HCT116 (cell line): ENCODE data around the gene GPR37. TPM values are rescaled to one million over a fixed set of nuclear protein-coding genes. Genes with fewer than 3 reads are reported as not detected.

Experiments
- ATAC-seq: fragments of 200-7000 bp; cut with Tn5 transposase; 2 replicates; pipeline ENCODE4 v1.9.1; 2020; ENCODE audit warnings: mild to moderate bottlenecking, moderate library complexity
- BruUV-seq: library from RNA; stranded (reverse); fragments of 400-500 nt; replicated peaks from 2 replicates; lab custom pipeline; 2021; lab: Mats Ljungman, UMichigan
- CTCF ChIA-PET: fragments of 300-600 bp; sonication (Branson Sonifier 250); formaldehyde crosslinking; loops from one replicate; lab custom pipeline; 2021; ENCODE audit warnings: antibody characterized with exemption; lab: Charles Lee
- POLR2A ChIA-PET: fragments of 300-600, 350-600 bp; sonication (Branson Sonifier 250); formaldehyde crosslinking; loops from one replicate; lab custom pipeline; 2021; ENCODE audit warnings: antibody characterized with exemption; lab: Charles Lee
- RAD21 ChIA-PET, 2 experiments: fragments of 300-600 bp; sonication (Branson Sonifier 250); formaldehyde crosslinking; loops; one replicate each; lab custom pipeline; 2023; ENCODE audit warnings: low total read pairs in 2 of 2; ENCODE audit not compliant: uncharacterized antibody in 2 of 2, unreplicated experiment in 2 of 2, low non-redundant PET in 1 of 2; lab: Charles Lee
- DNase-seq: peaks from one replicate; pipeline ENCODE4 v3.0.0-alpha.2; 2010; ENCODE audit warnings: low read depth, low spot score
- H2AFZ ChIP-seq: fragments of 200-600 bp; shearing (Covaris generic), sonication (generic); 2 replicates; pipeline ENCODE4 v1.6.1; 2017; ENCODE audit warnings: low read depth, mixed run types, mixed read lengths, antibody characterized with exemption, low read length; ENCODE audit not compliant: poor library complexity, severe bottlenecking
- H3K27ac ChIP-seq: 2 replicates; pipeline ENCODE4 v1.5.1; 2012; ENCODE audit warnings: low read depth, low read length
- H3K27me3 ChIP-seq: fragments of 200-600 bp; sonication (generic); 2 replicates; pipeline ENCODE4 v1.6.1; 2016; ENCODE audit warnings: mixed run types, low read length, mixed read lengths; ENCODE audit not compliant: insufficient read depth
- H3K36me3 ChIP-seq, 2 experiments: fragments of 200-500 bp in 1 of 2; fragments of 200-600 bp in 1 of 2; sonication (Bioruptor generic) in 1 of 2; sonication (generic) in 1 of 2; 2 replicates each; pipeline versions ENCODE4 v1.5.1 to v1.6.1; 2014 to 2016; ENCODE audit warnings: low read length in 2 of 2, inconsistent platforms in 1 of 2, mixed read lengths in 1 of 2, mixed run types in 1 of 2; ENCODE audit not compliant: insufficient read depth in 2 of 2, control insufficient read depth in 1 of 2
- H3K4me1 ChIP-seq, 2 experiments: fragments of 200-600 bp in 1 of 2; sonication (generic) in 1 of 2; 2 replicates each; pipeline versions ENCODE4 v1.5.1 to v1.6.1; 2012 to 2017; ENCODE audit warnings: low read length in 2 of 2, inconsistent platforms in 1 of 2, mild to moderate bottlenecking in 1 of 2, mixed read lengths in 1 of 2, mixed run types in 1 of 2, moderate library complexity in 1 of 2; ENCODE audit not compliant: insufficient read depth in 2 of 2, control insufficient read depth in 1 of 2
- H3K4me2 ChIP-seq: fragments of 200-600 bp; sonication (generic); 2 replicates; pipeline ENCODE4 v1.6.1; 2017; ENCODE audit warnings: mixed run types, low read length, mixed read lengths
- H3K4me3 ChIP-seq, 2 experiments: fragments of 200-600 bp in 1 of 2; sonication (generic) in 1 of 2; replicated peaks in 1 of 2; 2 replicates each; pipeline ENCODE4 v1.5.1; 2011 to 2016; ENCODE audit warnings: low read length in 2 of 2, control low read depth in 1 of 2, low read depth in 1 of 2, mild to moderate bottlenecking in 1 of 2, mixed read lengths in 1 of 2, mixed run types in 1 of 2
- H3K79me2 ChIP-seq: fragments of 200-600 bp; sonication (generic); 2 replicates; pipeline ENCODE4 v1.6.1; 2017; ENCODE audit warnings: mild to moderate bottlenecking, mixed run types, low read length, moderate library complexity, mixed read lengths; ENCODE audit not compliant: insufficient read depth
- H3K9ac ChIP-seq: fragments of 200-600 bp; sonication (generic); 2 replicates; pipeline ENCODE4 v1.6.1; 2016; ENCODE audit warnings: low read length, mixed read lengths
- H3K9me2 ChIP-seq: fragments of 200-600 bp; sonication (generic), shearing (Covaris generic); 2 replicates; pipeline ENCODE4 v1.6.1; 2017; ENCODE audit warnings: mixed run types, mild to moderate bottlenecking, moderate library complexity; ENCODE audit not compliant: insufficient read depth
- H3K9me3 ChIP-seq, 2 experiments: fragments of 200-500 bp in 1 of 2; fragments of 200-600 bp in 1 of 2; sonication (Bioruptor generic) in 1 of 2; sonication (generic) in 1 of 2; 2 replicates each; pipeline ENCODE4 v1.6.1; 2014 to 2017; ENCODE audit warnings: low read length in 2 of 2, mixed read lengths in 2 of 2, inconsistent platforms in 1 of 2, low read depth in 1 of 2, mild to moderate bottlenecking in 1 of 2, mixed run types in 1 of 2, moderate library complexity in 1 of 2; ENCODE audit not compliant: control insufficient read depth in 1 of 2, insufficient read depth in 1 of 2
- H4K20me1 ChIP-seq: fragments of 200-600 bp; sonication (generic), shearing (Covaris generic); 2 replicates; pipeline ENCODE4 v1.6.1; 2017; ENCODE audit warnings: mixed run types, mild to moderate bottlenecking, moderate library complexity; ENCODE audit not compliant: insufficient read depth
- CEBPB ChIP-seq: IDR thresholded peaks from 2 replicates; pipeline ENCODE4 v1.6.1; 2012; ENCODE audit warnings: low read depth
- EZH2phosphoT487 ChIP-seq: fragments of 200-600 bp; IDR thresholded peaks from 2 replicates; pipeline ENCODE4 v1.6.1; 2018; ENCODE audit warnings: antibody characterized with exemption, borderline replicate concordance
- JUND ChIP-seq: IDR thresholded peaks from 2 replicates; pipeline ENCODE4 v1.6.1; 2012
- POLR2A ChIP-seq: IDR thresholded peaks from 2 replicates; pipeline ENCODE4 v1.7.0; 2011; ENCODE audit warnings: borderline replicate concordance; ENCODE audit not compliant: insufficient read depth, insufficient read length; ENCODE audit errors: extremely low read depth
- POLR2AphosphoS5 ChIP-seq: IDR thresholded peaks from 2 replicates; pipeline ENCODE4 v1.6.1; 2011; ENCODE audit warnings: mild to moderate bottlenecking, low read depth, low read length, moderate library complexity
- RAD21 ChIP-seq: IDR thresholded peaks from 2 replicates; pipeline ENCODE4 v1.6.1; 2012; ENCODE audit warnings: low read depth, mild to moderate bottlenecking
- SIN3A ChIP-seq: IDR thresholded peaks from 2 replicates; pipeline ENCODE4 v1.6.1; 2012; ENCODE audit warnings: low read depth
- SP1 ChIP-seq: IDR thresholded peaks from 2 replicates; pipeline ENCODE4 v1.6.1; 2012; ENCODE audit warnings: low read depth
- SRF ChIP-seq: IDR thresholded peaks from 2 replicates; pipeline ENCODE4 v1.6.1; 2012; ENCODE audit warnings: low read depth
- TCF7L2 ChIP-seq: IDR thresholded peaks from 2 replicates; pipeline ENCODE4 v1.7.0; 2011; ENCODE audit warnings: borderline replicate concordance, inconsistent platforms; ENCODE audit not compliant: insufficient read depth, insufficient read length; ENCODE audit errors: extremely low read depth
- YY1 ChIP-seq: IDR thresholded peaks from 2 replicates; pipeline ENCODE4 v1.6.1; 2011; ENCODE audit warnings: low read length, low read depth, moderate library complexity, mild to moderate bottlenecking; ENCODE audit not compliant: insufficient replicate concordance; ENCODE audit errors: extremely low read depth
- ZFX ChIP-seq: fragments of 450-650 bp; IDR thresholded peaks from 2 replicates; pipeline ENCODE4 v1.6.1; 2017
- ZNF274 ChIP-seq: fragments of 200-500 bp; sonication (Bioruptor generic); IDR thresholded peaks from 2 replicates; pipeline ENCODE4 v1.6.1; 2014; ENCODE audit warnings: mild to moderate bottlenecking, low read depth, low read length, inconsistent platforms
- intact Hi-C: fragments of 100-400 bp; cut with micrococcal nuclease; formaldehyde crosslinking; loops from 2 replicates; pipeline ENCODE4 v1.10.0; 2022
- total RNA-seq: library from RNA; stranded (reverse); gene quantifications from one replicate; pipeline ENCODE4 v1.2.1, GENCODE V29; 2021; ENCODE audit not compliant: unreplicated experiment
- TF ChIP-seq, protein P1 (sequence below): IDR thresholded peaks from 2 replicates; pipeline ENCODE4 v1.6.1; 2012; ENCODE audit warnings: low read depth
- TF ChIP-seq, protein P2 (sequence below), 3 experiments: fragments of 200-600 bp in 1 of 3; sonication (generic) in 1 of 3; IDR thresholded peaks in 2 of 3; conservative IDR thresholded peaks in 1 of 3; 2 replicates each; pipeline ENCODE4 v1.5.1; 2012 to 2017; ENCODE audit warnings: low read depth in 2 of 3, low read length in 2 of 3, antibody characterized with exemption in 1 of 3, borderline replicate concordance in 1 of 3, control low read depth in 1 of 3, mild to moderate bottlenecking in 1 of 3, mixed read lengths in 1 of 3, mixed run types in 1 of 3, moderate library complexity in 1 of 3; ENCODE audit not compliant: insufficient read depth in 1 of 3
- TF ChIP-seq, protein P3 (sequence below): IDR thresholded peaks from 2 replicates; pipeline ENCODE4 v1.6.1; 2012
- TF ChIP-seq, protein P4 (sequence below): IDR thresholded peaks from 2 replicates; pipeline ENCODE4 v1.6.1; 2011; ENCODE audit warnings: mild to moderate bottlenecking, low read length, moderate library complexity; ENCODE audit not compliant: insufficient replicate concordance; ENCODE audit errors: extremely low read depth
- TF ChIP-seq, protein P5 (sequence below): IDR thresholded peaks from 2 replicates; pipeline ENCODE4 v1.6.1; 2012

GPR37 gene
- total RNA-seq, 1 experiment from 2014 or later = 2.2 TPM

DNA sequence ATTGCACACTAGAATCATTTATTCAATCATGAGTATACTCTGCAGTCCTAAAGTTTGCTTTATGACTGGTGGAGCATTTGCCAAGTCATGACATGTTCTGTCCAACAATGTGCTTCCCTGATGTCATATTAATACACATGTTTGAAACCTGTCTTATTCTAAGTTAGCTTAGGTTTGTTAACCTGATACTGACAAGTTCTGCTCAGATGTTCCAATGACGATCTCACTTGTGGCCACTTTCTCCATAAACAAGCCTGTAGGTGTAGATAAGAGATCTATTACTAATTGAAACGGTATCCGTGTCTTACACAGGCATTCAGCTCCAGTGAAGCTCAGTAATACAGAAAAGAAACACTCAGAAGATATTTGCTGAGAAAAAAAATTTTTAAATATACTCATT lies 64.9 kb downstream of the GPR37 start:
- Histone ChIP-seq H3K4me2 (no peak overlapping the region), H3K27me3 (no peaks in the 10 kb centered on the region), H3K9me2 (no peaks in the 10 kb centered on the region), H3K4me1 (no peaks in the 10 kb centered on the region), H3K9ac (no peak overlapping the region), H3K27ac (no peak overlapping the region), H3K36me3 (no peaks in the 10 kb centered on the region), H3K4me3 (no peak overlapping the region), H3K79me2 (no peaks in the 10 kb centered on the region), H2AFZ (no peak overlapping the region), H4K20me1 (no peaks in the 10 kb centered on the region), H3K9me3 (no peaks in the 10 kb centered on the region)
- TF ChIP-seq SP1 (no peak), CEBPB (no peak), RAD21 (no peak), TCF7L2 (no peak), JUND (no peak), YY1 (no peak), POLR2AphosphoS5 (no peak), POLR2A (no peak), EZH2phosphoT487 (no peak), ZNF274 (no peak), ZFX (no peak), SIN3A (no peak), SRF (no peak)
- TF ChIP-seq, protein P1, sequence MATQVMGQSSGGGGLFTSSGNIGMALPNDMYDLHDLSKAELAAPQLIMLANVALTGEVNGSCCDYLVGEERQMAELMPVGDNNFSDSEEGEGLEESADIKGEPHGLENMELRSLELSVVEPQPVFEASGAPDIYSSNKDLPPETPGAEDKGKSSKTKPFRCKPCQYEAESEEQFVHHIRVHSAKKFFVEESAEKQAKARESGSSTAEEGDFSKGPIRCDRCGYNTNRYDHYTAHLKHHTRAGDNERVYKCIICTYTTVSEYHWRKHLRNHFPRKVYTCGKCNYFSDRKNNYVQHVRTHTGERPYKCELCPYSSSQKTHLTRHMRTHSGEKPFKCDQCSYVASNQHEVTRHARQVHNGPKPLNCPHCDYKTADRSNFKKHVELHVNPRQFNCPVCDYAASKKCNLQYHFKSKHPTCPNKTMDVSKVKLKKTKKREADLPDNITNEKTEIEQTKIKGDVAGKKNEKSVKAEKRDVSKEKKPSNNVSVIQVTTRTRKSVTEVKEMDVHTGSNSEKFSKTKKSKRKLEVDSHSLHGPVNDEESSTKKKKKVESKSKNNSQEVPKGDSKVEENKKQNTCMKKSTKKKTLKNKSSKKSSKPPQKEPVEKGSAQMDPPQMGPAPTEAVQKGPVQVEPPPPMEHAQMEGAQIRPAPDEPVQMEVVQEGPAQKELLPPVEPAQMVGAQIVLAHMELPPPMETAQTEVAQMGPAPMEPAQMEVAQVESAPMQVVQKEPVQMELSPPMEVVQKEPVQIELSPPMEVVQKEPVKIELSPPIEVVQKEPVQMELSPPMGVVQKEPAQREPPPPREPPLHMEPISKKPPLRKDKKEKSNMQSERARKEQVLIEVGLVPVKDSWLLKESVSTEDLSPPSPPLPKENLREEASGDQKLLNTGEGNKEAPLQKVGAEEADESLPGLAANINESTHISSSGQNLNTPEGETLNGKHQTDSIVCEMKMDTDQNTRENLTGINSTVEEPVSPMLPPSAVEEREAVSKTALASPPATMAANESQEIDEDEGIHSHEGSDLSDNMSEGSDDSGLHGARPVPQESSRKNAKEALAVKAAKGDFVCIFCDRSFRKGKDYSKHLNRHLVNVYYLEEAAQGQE = no peak
- TF ChIP-seq, protein P2, sequence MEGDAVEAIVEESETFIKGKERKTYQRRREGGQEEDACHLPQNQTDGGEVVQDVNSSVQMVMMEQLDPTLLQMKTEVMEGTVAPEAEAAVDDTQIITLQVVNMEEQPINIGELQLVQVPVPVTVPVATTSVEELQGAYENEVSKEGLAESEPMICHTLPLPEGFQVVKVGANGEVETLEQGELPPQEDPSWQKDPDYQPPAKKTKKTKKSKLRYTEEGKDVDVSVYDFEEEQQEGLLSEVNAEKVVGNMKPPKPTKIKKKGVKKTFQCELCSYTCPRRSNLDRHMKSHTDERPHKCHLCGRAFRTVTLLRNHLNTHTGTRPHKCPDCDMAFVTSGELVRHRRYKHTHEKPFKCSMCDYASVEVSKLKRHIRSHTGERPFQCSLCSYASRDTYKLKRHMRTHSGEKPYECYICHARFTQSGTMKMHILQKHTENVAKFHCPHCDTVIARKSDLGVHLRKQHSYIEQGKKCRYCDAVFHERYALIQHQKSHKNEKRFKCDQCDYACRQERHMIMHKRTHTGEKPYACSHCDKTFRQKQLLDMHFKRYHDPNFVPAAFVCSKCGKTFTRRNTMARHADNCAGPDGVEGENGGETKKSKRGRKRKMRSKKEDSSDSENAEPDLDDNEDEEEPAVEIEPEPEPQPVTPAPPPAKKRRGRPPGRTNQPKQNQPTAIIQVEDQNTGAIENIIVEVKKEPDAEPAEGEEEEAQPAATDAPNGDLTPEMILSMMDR (IDR thresholded peaks at IDR 0.05 in 2 of 3, conservative IDR thresholded peaks at IDR 0.05 in 1 of 3; ENCODE audit: borderline replicate concordance in 1 of 3, insufficient read depth in 1 of 3, low read depth in 2 of 3, low read length in 2 of 3) = no peak
- TF ChIP-seq, protein P3, sequence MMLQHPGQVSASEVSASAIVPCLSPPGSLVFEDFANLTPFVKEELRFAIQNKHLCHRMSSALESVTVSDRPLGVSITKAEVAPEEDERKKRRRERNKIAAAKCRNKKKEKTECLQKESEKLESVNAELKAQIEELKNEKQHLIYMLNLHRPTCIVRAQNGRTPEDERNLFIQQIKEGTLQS = no peak
- TF ChIP-seq, protein P4, sequence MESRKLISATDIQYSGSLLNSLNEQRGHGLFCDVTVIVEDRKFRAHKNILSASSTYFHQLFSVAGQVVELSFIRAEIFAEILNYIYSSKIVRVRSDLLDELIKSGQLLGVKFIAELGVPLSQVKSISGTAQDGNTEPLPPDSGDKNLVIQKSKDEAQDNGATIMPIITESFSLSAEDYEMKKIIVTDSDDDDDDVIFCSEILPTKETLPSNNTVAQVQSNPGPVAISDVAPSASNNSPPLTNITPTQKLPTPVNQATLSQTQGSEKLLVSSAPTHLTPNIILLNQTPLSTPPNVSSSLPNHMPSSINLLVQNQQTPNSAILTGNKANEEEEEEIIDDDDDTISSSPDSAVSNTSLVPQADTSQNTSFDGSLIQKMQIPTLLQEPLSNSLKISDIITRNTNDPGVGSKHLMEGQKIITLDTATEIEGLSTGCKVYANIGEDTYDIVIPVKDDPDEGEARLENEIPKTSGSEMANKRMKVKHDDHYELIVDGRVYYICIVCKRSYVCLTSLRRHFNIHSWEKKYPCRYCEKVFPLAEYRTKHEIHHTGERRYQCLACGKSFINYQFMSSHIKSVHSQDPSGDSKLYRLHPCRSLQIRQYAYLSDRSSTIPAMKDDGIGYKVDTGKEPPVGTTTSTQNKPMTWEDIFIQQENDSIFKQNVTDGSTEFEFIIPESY = no peak
- TF ChIP-seq, protein P5, sequence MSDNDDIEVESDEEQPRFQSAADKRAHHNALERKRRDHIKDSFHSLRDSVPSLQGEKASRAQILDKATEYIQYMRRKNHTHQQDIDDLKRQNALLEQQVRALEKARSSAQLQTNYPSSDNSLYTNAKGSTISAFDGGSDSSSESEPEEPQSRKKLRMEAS = no peak
- no TSS peak for BruUV-seq
- intact Hi-C loops = no loop called here
- ChIA-PET RAD21 (no interaction called here), POLR2A (no interaction called here), CTCF (no interaction called here)
- DNase-seq (no peak), ATAC-seq (no peak)
